Measurements from ENCODE around the gene GNAT1. TPM values are rescaled to one million over a fixed set of nuclear protein-coding genes. Genes with fewer than 3 reads are reported as not detected.
A peak's percentile ranks its signal among the peaks of the same experiment; 100 is the strongest.

GNAT1 gene
- total and polyA plus RNA-seq, 2 of the 13 experiments (the other 11 are each of a cell fraction or from before 2014, with no cell fraction given): 0.15 TPM; not detected in 1

DNA sequence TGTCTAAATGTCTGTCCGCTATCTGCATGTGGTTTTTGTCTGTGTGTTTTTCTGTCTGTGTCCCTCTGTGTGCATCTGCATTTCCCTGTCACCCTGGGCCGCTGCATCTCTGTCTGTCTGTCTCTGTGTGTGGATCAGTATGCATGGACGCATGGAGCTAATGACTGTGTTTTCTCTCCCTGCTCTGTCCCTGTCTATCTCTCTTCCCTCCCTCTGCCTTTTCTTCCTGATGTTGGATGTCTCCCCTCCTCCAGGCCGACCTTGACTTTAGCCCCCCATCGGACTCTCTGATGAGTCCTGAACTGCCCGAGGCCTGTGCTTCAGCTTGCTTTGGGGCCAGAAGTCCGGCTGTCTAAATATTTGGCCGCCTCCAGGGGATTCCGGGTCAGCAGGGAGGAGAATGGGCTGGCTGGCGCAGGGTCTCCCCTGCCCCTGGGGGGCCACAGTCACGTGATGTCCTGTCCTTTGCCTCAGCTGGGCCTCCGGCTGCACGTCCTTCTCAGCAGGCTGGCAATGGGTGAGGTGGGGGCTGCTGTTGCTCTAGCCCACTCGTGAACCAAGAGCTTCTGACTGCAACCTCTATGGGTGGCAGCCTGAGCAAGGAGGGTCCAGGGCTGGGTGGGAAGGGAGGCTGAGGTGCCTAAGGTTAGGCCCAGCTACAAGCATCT lies 17.4 kb downstream of the GNAT1 start (continued):
- no peak for TF ChIP-seq ZBTB40 (IDR thresholded peaks at IDR 0.05)
- peak; percentile 63; the same call in 1 of the 2 replicates for TF ChIP-seq ZBTB40 (CRISPR knock-in tag; IDR thresholded peaks at IDR 0.05)
- 0 out of 2 replicates have a peak, but pooled peaks have one; percentile 33 for TF ChIP-seq NAIF1 (CRISPR knock-in tag; IDR thresholded peaks at IDR 0.05; ENCODE audit: borderline replicate concordance)
- TF ChIP-seq ZHX2 (IDR thresholded peaks at IDR 0.05; ENCODE audit: low read depth): no peak
- TF ChIP-seq ZHX2 (CRISPR knock-in tag; IDR thresholded peaks at IDR 0.05; ENCODE audit: borderline replicate concordance): 0 out of 2 replicates have a peak, but pooled peaks have one; percentile 43
- peak; percentile 55; the same call in 1 of the 2 replicates for TF ChIP-seq ZNF652 (CRISPR knock-in tag; IDR thresholded peaks at IDR 0.05; ENCODE audit: borderline replicate concordance, low read depth)
- TF ChIP-seq ZNF205 (CRISPR knock-in tag; IDR thresholded peaks at IDR 0.05): peak; percentile 36; the same call in 1 of the 2 replicates
- TF ChIP-seq NFIC (IDR thresholded peaks at IDR 0.05; ENCODE audit: low read length): no peak
- peak; percentile 61; the same call in 1 of the 2 replicates for TF ChIP-seq ZNF772 (CRISPR knock-in tag; IDR thresholded peaks at IDR 0.05)
- TF ChIP-seq DR1 (CRISPR knock-in tag; IDR thresholded peaks at IDR 0.05): peak; percentile 38; the same call in 1 of the 2 replicates
- peak; percentile 69; the same call in 1 of the 2 replicates for TF ChIP-seq CCDC6 (CRISPR knock-in tag; IDR thresholded peaks at IDR 0.05)
- TF ChIP-seq, protein P1, sequence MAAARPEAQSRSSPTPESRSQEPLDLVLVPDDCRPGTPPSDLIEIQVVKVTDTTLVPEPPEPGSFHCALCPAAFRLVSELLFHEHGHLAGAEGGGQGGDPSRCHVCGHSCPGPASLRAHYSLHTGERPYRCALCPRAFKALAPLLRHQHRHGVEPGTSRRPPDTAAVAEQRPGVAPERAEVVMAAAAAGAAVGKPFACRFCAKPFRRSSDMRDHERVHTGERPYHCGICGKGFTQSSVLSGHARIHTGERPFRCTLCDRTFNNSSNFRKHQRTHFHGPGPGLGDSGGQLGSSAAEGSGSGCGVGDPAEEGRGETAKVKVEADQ (CRISPR knock-in tag; IDR thresholded peaks at IDR 0.05; ENCODE audit: borderline replicate concordance): no peak; the same call in 1 of the 2 replicates
- peak; percentile 47; the same call in 1 of the 2 replicates for TF ChIP-seq ZNF232 (CRISPR knock-in tag; IDR thresholded peaks at IDR 0.05; ENCODE audit: borderline replicate concordance)

Measured in HepG2 (cell line).